ENCODE data around the gene PADI1. TPM values are rescaled to one million over a fixed set of nuclear protein-coding genes. Genes with fewer than 3 reads are reported as not detected.

PADI1 gene
- total and polyA plus RNA-seq, 3 donors from 2014 or later = 0.31 to 1.6 TPM; not detected in 1

GRCh38 chr1:17248781-17249180 is 43.9 kb downstream of the PADI1 start, which contains the start of gene PADI3:
Gene PADI3, plus strand, starts transcription at chr1:17249098. Its CDS starts 40 bp downstream, at chr1:17249138.
- Histone ChIP-seq H3K36me3 (ENCODE audit: low read depth, missing control alignments) (no peaks in the 10 kb centered on the region), H3K4me1 (no peaks in the 10 kb centered on the region), H3K4me3 (no peak within 1 kb of the TSS), H3K27me3 (no peaks in the 10 kb centered on the region), H3K27ac (no peak within 1 kb of the TSS), H3K9me3 (no peaks in the 10 kb centered on the region)
- TF ChIP-seq, protein P1, sequence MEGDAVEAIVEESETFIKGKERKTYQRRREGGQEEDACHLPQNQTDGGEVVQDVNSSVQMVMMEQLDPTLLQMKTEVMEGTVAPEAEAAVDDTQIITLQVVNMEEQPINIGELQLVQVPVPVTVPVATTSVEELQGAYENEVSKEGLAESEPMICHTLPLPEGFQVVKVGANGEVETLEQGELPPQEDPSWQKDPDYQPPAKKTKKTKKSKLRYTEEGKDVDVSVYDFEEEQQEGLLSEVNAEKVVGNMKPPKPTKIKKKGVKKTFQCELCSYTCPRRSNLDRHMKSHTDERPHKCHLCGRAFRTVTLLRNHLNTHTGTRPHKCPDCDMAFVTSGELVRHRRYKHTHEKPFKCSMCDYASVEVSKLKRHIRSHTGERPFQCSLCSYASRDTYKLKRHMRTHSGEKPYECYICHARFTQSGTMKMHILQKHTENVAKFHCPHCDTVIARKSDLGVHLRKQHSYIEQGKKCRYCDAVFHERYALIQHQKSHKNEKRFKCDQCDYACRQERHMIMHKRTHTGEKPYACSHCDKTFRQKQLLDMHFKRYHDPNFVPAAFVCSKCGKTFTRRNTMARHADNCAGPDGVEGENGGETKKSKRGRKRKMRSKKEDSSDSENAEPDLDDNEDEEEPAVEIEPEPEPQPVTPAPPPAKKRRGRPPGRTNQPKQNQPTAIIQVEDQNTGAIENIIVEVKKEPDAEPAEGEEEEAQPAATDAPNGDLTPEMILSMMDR (IDR thresholded peaks at IDR 0.05) = no peak
- no peak for TF ChIP-seq POLR2A (IDR thresholded peaks at IDR 0.05)
- intact Hi-C loops (cut with DNase I; ENCODE audit: low total_unique reads) = no loop called here
- WGBS, 2 donors = 51 to 65% methylated on average over 5 of the region's 9 CpGs
- peak; percentile 53 for DNase-seq

GRCh38 chr1:17250601-17251000 is 45.7 kb downstream of the PADI1 start:
- no peaks in the 10 kb centered on the region for H3K36me3 ChIP-seq (ENCODE audit: low read depth, missing control alignments)
- intact Hi-C loops (cut with DNase I; ENCODE audit: low total_unique reads) = no loop called here
- H3K27ac ChIP-seq = no peak overlapping the region
- H3K9me3 ChIP-seq = no peaks in the 10 kb centered on the region
- TF ChIP-seq, protein P1 (IDR thresholded peaks at IDR 0.05) = no peak
- no peak for TF ChIP-seq POLR2A (IDR thresholded peaks at IDR 0.05)
- no peak for DNase-seq
- H3K4me1 ChIP-seq = no peaks in the 10 kb centered on the region
- 54 to 84% methylated on average over 7 of the region's 7 CpGs for WGBS, 2 donors
- H3K4me3 ChIP-seq = no peak overlapping the region
- H3K27me3 ChIP-seq = no peaks in the 10 kb centered on the region

GRCh38 chr1:17251246-17251645 is 46.3 kb downstream of the PADI1 start:
- H3K4me1 ChIP-seq = no peaks in the 10 kb centered on the region
- 78 to 81% methylated on average over 5 of the region's 5 CpGs for WGBS, 2 donors
- H3K9me3 ChIP-seq = no peaks in the 10 kb centered on the region
- H3K4me3 ChIP-seq = no peak overlapping the region
- TF ChIP-seq, protein P1 (IDR thresholded peaks at IDR 0.05) = no peak
- TF ChIP-seq POLR2A (IDR thresholded peaks at IDR 0.05) = no peak
- no peaks in the 10 kb centered on the region for H3K27me3 ChIP-seq
- H3K36me3 ChIP-seq (ENCODE audit: low read depth, missing control alignments) = no peaks in the 10 kb centered on the region
- intact Hi-C loops (cut with DNase I; ENCODE audit: low total_unique reads) = no loop called here
- no peak overlapping the region for H3K27ac ChIP-seq
- no peak for DNase-seq

GRCh38 chr1:17251701-17252376 is 46.9 kb downstream of the PADI1 start:
- TF ChIP-seq POLR2A (IDR thresholded peaks at IDR 0.05) = no peak
- TF ChIP-seq, protein P1 (IDR thresholded peaks at IDR 0.05) = no peak
- no peak for DNase-seq
- Histone ChIP-seq H3K27me3 (no peaks in the 10 kb centered on the region), H3K4me1 (no peaks in the 10 kb centered on the region), H3K9me3 (no peaks in the 10 kb centered on the region), H3K4me3 (no peak overlapping the region), H3K27ac (no peak overlapping the region), H3K36me3 (ENCODE audit: low read depth, missing control alignments) (no peaks in the 10 kb centered on the region)
- intact Hi-C loops (cut with DNase I; ENCODE audit: low total_unique reads) = no loop called here
- 68 to 78% methylated on average over 3 of the region's 3 CpGs for WGBS, 2 donors

DNA sequence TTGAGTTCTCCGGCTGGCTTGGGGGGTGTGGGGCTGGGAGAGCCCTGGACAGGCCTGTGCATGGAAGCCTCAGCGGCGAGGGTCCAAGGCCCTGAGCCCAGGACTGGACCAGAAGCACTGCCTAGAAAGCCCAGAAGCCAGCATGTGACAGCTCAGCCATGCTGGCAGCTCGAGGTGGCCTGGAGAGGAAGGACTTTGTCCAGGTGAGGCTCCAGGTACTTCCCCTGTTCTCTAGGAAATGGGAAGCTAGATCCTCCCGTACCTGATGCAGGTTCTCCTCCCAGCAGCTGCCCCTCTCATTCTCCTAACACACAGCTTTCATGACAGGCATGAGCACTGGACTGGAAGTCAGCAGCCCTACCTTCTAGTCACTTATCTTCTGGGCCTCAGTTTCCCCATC is 50.4 kb downstream of the PADI1 start:
- Histone ChIP-seq H3K4me1 (no peaks in the 10 kb centered on the region), H3K9me3 (no peaks in the 10 kb centered on the region), H3K27me3 (no peaks in the 10 kb centered on the region), H3K27ac (no peak overlapping the region), H3K36me3 (ENCODE audit: low read depth, missing control alignments) (no peaks in the 10 kb centered on the region), H3K4me3 (no peak overlapping the region)
- intact Hi-C loops (cut with DNase I; ENCODE audit: low total_unique reads) = no loop called here
- 80% methylated on average over 5 of the region's 5 CpGs; no CpG with 5 or more reads in 1 of the 2 donors for WGBS, 2 donors
- DNase-seq = no peak
- no peak for TF ChIP-seq POLR2A (IDR thresholded peaks at IDR 0.05)
- TF ChIP-seq, protein P1 (IDR thresholded peaks at IDR 0.05) = no peak

All from testis (tissue), 3 donors.